GM12801 (cell line): Measurements from ENCODE around the gene TAS2R30.

Source experiments
- CTCF ChIP-seq: IDR thresholded peaks from one replicate; pipeline ENCODE4 v1.5.1; 2011; ENCODE audit warnings: control low read depth; ENCODE audit not compliant: insufficient read length; ENCODE audit errors: extremely low read depth

TAS2R30 gene

GRCh38 chr12:11134305-11134704, at the start of gene TAS2R30:
TAS2R30 (minus strand) TSS chr12:11134644; CDS start chr12:11134244, 400 bp downstream.
- TF ChIP-seq CTCF: no peak

GRCh38 chr12:11183011-11183410, 48.6 kb upstream of the TAS2R30 start:
- no peak for TF ChIP-seq CTCF

- TF ChIP-seq CTCF: no peak
These were observed 48.1 kb upstream of the TAS2R30 start for GRCh38 chr12:11182529-11182928.

GRCh38 chr12:11178250-11178649, 43.8 kb upstream of the TAS2R30 start:
- TF ChIP-seq CTCF: no peak

- no peak for TF ChIP-seq CTCF
These were observed 39.6 kb upstream of the TAS2R30 start for GRCh38 chr12:11174022-11174421.

GRCh38 chr12:11171969-11172675, 37.7 kb upstream of the TAS2R30 start:
- no peak for TF ChIP-seq CTCF

- TF ChIP-seq CTCF: no peak
These were observed 36.9 kb upstream of the TAS2R30 start, which contains the start of gene SMIM10L1 for GRCh38 chr12:11171145-11171968. SMIM10L1 (plus strand) TSS chr12:11171194; CDS start chr12:11171357, 163 bp downstream.
